Vagina (tissue), 2 donors: ENCODE measurements around the gene ACOT9. TPM values are rescaled to one million over a fixed set of nuclear protein-coding genes. Genes with fewer than 3 reads are reported as not detected.
A peak's percentile ranks its signal among the peaks of the same experiment; 100 is the strongest.

ENCODE experiments used
- DNase-seq, 2 donors: peaks; one replicate each; pipeline ENCODE4 v3.0.0-alpha.2; 2017; ENCODE audit errors: extremely low spot score in 2 of 2
- H3K27ac ChIP-seq: fragments of 200-600 bp; sonication (generic); one replicate; pipeline ENCODE4 v1.5.1; 2019
- H3K27me3 ChIP-seq: fragments of 200-600 bp; sonication (generic); one replicate; pipeline ENCODE4 v1.5.1; 2019
- H3K36me3 ChIP-seq, 2 donors: fragments of 200-600 bp; sonication (generic); one replicate each; pipeline ENCODE4 v1.5.1; 2017 to 2019
- H3K4me1 ChIP-seq: fragments of 200-600 bp; sonication (generic); one replicate; pipeline ENCODE4 v1.5.1; 2019
- H3K4me3 ChIP-seq, 2 donors: fragments of 200-600 bp; sonication (generic); 1 replicate in 1 of 2; 2 replicates in 1 of 2; pipeline ENCODE4 v1.5.1; 2016 to 2019
- H3K9me3 ChIP-seq: fragments of 200-600 bp; sonication (generic); one replicate; pipeline ENCODE4 v1.5.1; 2019
- CTCF ChIP-seq, 3 experiments: fragments of 450-650 bp in 2 of 3; fragments of 200-600 bp in 1 of 3; sonication (generic) in 1 of 3; IDR thresholded peaks; one replicate each; pipeline ENCODE4 v1.5.1; 2017 to 2019; ENCODE audit warnings: antibody characterized with exemption in 3 of 3, mild to moderate bottlenecking in 2 of 3, moderate library complexity in 2 of 3
- POLR2A ChIP-seq, 2 donors: fragments of 450-650 bp; IDR thresholded peaks; one replicate each; pipeline ENCODE4 v1.6.1; 2017; ENCODE audit warnings: antibody characterized with exemption in 2 of 2, mild to moderate bottlenecking in 2 of 2, moderate library complexity in 2 of 2
- POLR2AphosphoS5 ChIP-seq, 2 donors: sonication (generic); formaldehyde crosslinking; IDR thresholded peaks; one replicate each; pipeline ENCODE4 v1.9.0; 2017; ENCODE audit warnings: antibody characterized with exemption in 2 of 2, mild to moderate bottlenecking in 2 of 2, low read depth in 1 of 2; ENCODE audit not compliant: insufficient read depth in 1 of 2
- intact Hi-C: fragments of 100-400 bp; cut with DNase I; formaldehyde crosslinking; loops from one replicate; pipeline ENCODE4 v1.15.1; 2023
- total RNA-seq: library from RNA; depleted of rRNA; stranded (reverse); fragments of >200 nt; gene quantifications from one replicate; pipeline ENCODE4 v1.2.3, GENCODE V29; 2016

The ACOT9 gene
- total RNA-seq = 39.0 TPM

- intact Hi-C loops = no loop called here
- Histone ChIP-seq H3K4me3 (peak within 1 kb of the TSS; percentile 46 to 57), H3K9me3 (no peaks in the 10 kb centered on the region), H3K36me3 (no peaks in the 10 kb centered on the region), H3K27ac (peak within 1 kb of the TSS; percentile 78), H3K27me3 (no peaks in the 10 kb centered on the region), H3K4me1 (peaks cover 6% of the 10 kb centered on the region)
- TF ChIP-seq POLR2A (IDR thresholded peaks at IDR 0.05) = peak in 1 of 2 donors; percentile 39
- peak; percentile 33 to 94 for TF ChIP-seq POLR2AphosphoS5 (IDR thresholded peaks at IDR 0.05; ENCODE audit: insufficient read depth in 1 of 2, low read depth in 1 of 2)
- no peak for TF ChIP-seq CTCF (IDR thresholded peaks at IDR 0.05)
- peak in 1 of 2 donors; percentile 94 for DNase-seq
These were observed at the start of gene ACOT9 for GRCh38 chrX:23742697-23743622. Gene ACOT9, minus strand, starts transcription at chrX:23743276. Its CDS starts 132 bp downstream, at chrX:23743144.

GRCh38 chrX:23790155-23790497 is 47.0 kb upstream of the ACOT9 start:
- no peak for DNase-seq
- no peaks in the 10 kb centered on the region for H3K9me3 ChIP-seq
- H3K4me3 ChIP-seq = no peak overlapping the region
- H3K27me3 ChIP-seq = no peaks in the 10 kb centered on the region
- intact Hi-C loops = no loop called here
- no peaks in the 10 kb centered on the region for H3K36me3 ChIP-seq
- TF ChIP-seq POLR2AphosphoS5 (IDR thresholded peaks at IDR 0.05; ENCODE audit: insufficient read depth in 1 of 2, low read depth in 1 of 2) = no peak
- no peak for TF ChIP-seq CTCF (IDR thresholded peaks at IDR 0.05)
- TF ChIP-seq POLR2A (IDR thresholded peaks at IDR 0.05) = no peak
- no peak overlapping the region for H3K27ac ChIP-seq
- H3K4me1 ChIP-seq = no peaks in the 10 kb centered on the region

- no peak overlapping the region for H3K27ac ChIP-seq
- H3K9me3 ChIP-seq = no peaks in the 10 kb centered on the region
- no peak overlapping the region for H3K4me3 ChIP-seq
- no peak for TF ChIP-seq POLR2A (IDR thresholded peaks at IDR 0.05)
- TF ChIP-seq CTCF (IDR thresholded peaks at IDR 0.05) = no peak
- TF ChIP-seq POLR2AphosphoS5 (IDR thresholded peaks at IDR 0.05; ENCODE audit: insufficient read depth in 1 of 2, low read depth in 1 of 2) = no peak
- DNase-seq = no peak
- H3K27me3 ChIP-seq = no peaks in the 10 kb centered on the region
- intact Hi-C loops = no loop called here
- no peaks in the 10 kb centered on the region for H3K36me3 ChIP-seq
- no peaks in the 10 kb centered on the region for H3K4me1 ChIP-seq
These were observed 46.5 kb upstream of the ACOT9 start for GRCh38 chrX:23789386-23790154.

- no peak for TF ChIP-seq CTCF (IDR thresholded peaks at IDR 0.05)
- TF ChIP-seq POLR2AphosphoS5 (IDR thresholded peaks at IDR 0.05; ENCODE audit: insufficient read depth in 1 of 2, low read depth in 1 of 2) = no peak
- no peak for TF ChIP-seq POLR2A (IDR thresholded peaks at IDR 0.05)
- H3K27me3 ChIP-seq = no peaks in the 10 kb centered on the region
- no peak overlapping the region for H3K4me3 ChIP-seq
- H3K36me3 ChIP-seq = no peaks in the 10 kb centered on the region
- no peaks in the 10 kb centered on the region for H3K4me1 ChIP-seq
- no peak overlapping the region for H3K27ac ChIP-seq
- intact Hi-C loops = no loop called here
- no peak for DNase-seq
- H3K9me3 ChIP-seq = no peaks in the 10 kb centered on the region
These were observed 45.9 kb upstream of the ACOT9 start for GRCh38 chrX:23788946-23789345.
